Naive thymus-derived CD4-positive, alpha-beta T cell (primary cell): ENCODE data around the gene RAB1B. TPM values are rescaled to one million over a fixed set of nuclear protein-coding genes. Genes with fewer than 3 reads are reported as not detected.

Source experiments
- ATAC-seq: fragments of 150-1000 bp; cut with Tn5 transposase; 2 replicates; pipeline ENCODE4 v1.10.0; 2021; ENCODE audit warnings: mild to moderate bottlenecking, moderate library complexity
- CTCF ChIA-PET: fragments of 350-600 bp; sonication (Branson Sonifier 250); formaldehyde crosslinking; loops from one replicate; lab custom pipeline; 2021; ENCODE audit warnings: antibody characterized with exemption; lab: Charles Lee
- POLR2A ChIA-PET: fragments of 350-600 bp; sonication (Branson Sonifier 250); formaldehyde crosslinking; loops from one replicate; lab custom pipeline; 2021; ENCODE audit warnings: antibody characterized with exemption, inconsistent platforms; lab: Charles Lee
- DNase-seq, 9 donors: peaks; one replicate each; pipeline versions ENCODE4 v3.0.0 to v3.0.0-alpha.2; 2020 to 2022; ENCODE audit warnings: mixed read lengths in 1 of 9
- H3K27ac ChIP-seq: one replicate; pipeline ENCODE4 v1.7.0; 2013; ENCODE audit warnings: mild to moderate bottlenecking, low read depth, low read length, moderate library complexity
- H3K27me3 ChIP-seq, 2 donors: one replicate each; pipeline ENCODE4 v1.7.0; 2013; ENCODE audit warnings: low read length in 2 of 2, mild to moderate bottlenecking in 2 of 2, moderate library complexity in 2 of 2; ENCODE audit not compliant: control insufficient read depth in 2 of 2, insufficient read depth in 2 of 2
- H3K36me3 ChIP-seq, 3 experiments: 1 replicate in 2 of 3; 2 replicates in 1 of 3; pipeline ENCODE4 v1.7.0; 2013; ENCODE audit warnings: low read length in 3 of 3, mild to moderate bottlenecking in 3 of 3, moderate library complexity in 1 of 3; ENCODE audit not compliant: insufficient read depth in 3 of 3, control insufficient read depth in 2 of 3
- H3K4me1 ChIP-seq, 2 donors: one replicate each; pipeline ENCODE4 v1.7.0; 2013; ENCODE audit warnings: low read length in 2 of 2, mild to moderate bottlenecking in 2 of 2, moderate library complexity in 1 of 2; ENCODE audit not compliant: control insufficient read depth in 2 of 2, insufficient read depth in 2 of 2
- H3K4me3 ChIP-seq: 2 replicates; pipeline ENCODE4 v1.7.0; 2013; ENCODE audit warnings: mild to moderate bottlenecking, low read length
- H3K9me3 ChIP-seq, 3 experiments: 1 replicate in 2 of 3; 2 replicates in 1 of 3; pipeline ENCODE4 v1.7.0; 2013; ENCODE audit warnings: low read length in 3 of 3; ENCODE audit not compliant: control insufficient read depth in 2 of 3
- H3K27ac Mint-ChIP-seq, 9 donors: one replicate each; pipeline ENCODE4 v1.8.0; 2020 to 2022; ENCODE audit warnings: mixed read lengths in 9 of 9, mild to moderate bottlenecking in 8 of 9, moderate library complexity in 5 of 9, inconsistent platforms in 2 of 9
- H3K27me3 Mint-ChIP-seq, 5 donors: one replicate each; pipeline ENCODE4 v1.8.0; 2021 to 2022; ENCODE audit warnings: mixed read lengths in 5 of 5, mild to moderate bottlenecking in 1 of 5
- H3K36me3 Mint-ChIP-seq, 5 donors: one replicate each; pipeline ENCODE4 v1.8.0; 2020 to 2022; ENCODE audit warnings: mixed read lengths in 5 of 5, mild to moderate bottlenecking in 3 of 5, inconsistent platforms in 1 of 5
- H3K4me1 Mint-ChIP-seq, 7 donors: one replicate each; pipeline ENCODE4 v1.8.0; 2020 to 2022; ENCODE audit warnings: mixed read lengths in 7 of 7, mild to moderate bottlenecking in 3 of 7, inconsistent platforms in 1 of 7
- H3K4me3 Mint-ChIP-seq, 10 donors: one replicate each; pipeline ENCODE4 v1.8.0; 2020 to 2022; ENCODE audit warnings: mild to moderate bottlenecking in 10 of 10, mixed read lengths in 10 of 10, moderate library complexity in 6 of 10, inconsistent platforms in 2 of 10
- H3K9me3 Mint-ChIP-seq, 11 donors: one replicate each; pipeline ENCODE4 v1.8.0; 2020 to 2022; ENCODE audit warnings: mixed read lengths in 11 of 11, mild to moderate bottlenecking in 4 of 11, inconsistent platforms in 1 of 11, moderate library complexity in 1 of 11
- intact Hi-C, 2 donors: fragments of 100-400 bp; cut with micrococcal nuclease; formaldehyde crosslinking; loops; one replicate each; pipeline ENCODE4 v1.15.1; 2023
- polyA plus RNA-seq, 2 donors: library from polyadenylated mRNA; unstranded; fragments of 300-500 nt; fragmentation: Illumina TruSeq; gene quantifications; one replicate each; pipeline ENCODE4 v1.2.3, GENCODE V29; 2021
- total RNA-seq, 6 experiments: library from RNA in 5 of 6; stranded (reverse) in 5 of 6; gene quantifications; 1 replicate in 5 of 6; 2 replicates in 1 of 6; pipeline ENCODE4 v1.2.3 and lab custom pipeline; 2021 to 2026

The RAB1B gene
- total and polyA plus RNA-seq, 7 experiments from 2014 or later: 11.3 to 151 (median 64.8) TPM

GRCh38 chr11:66287889-66288670, 19.6 kb downstream of the RAB1B start:
- peak overlapping the region; percentile 76 for H3K27ac ChIP-seq
- H3K9me3 ChIP-seq: no peaks in the 10 kb centered on the region
- peaks cover 0 to 5% of the 10 kb centered on the region in 2 donors for H3K27me3 ChIP-seq
- ATAC-seq (no peak), DNase-seq (no peak)
- CTCF ChIA-PET: interaction anchor here (0.6 to 2.5 kb wide), 3 partner anchors 23 to 1118 kb away, joined by 3 to 12 read pairs (median 8); partner anchors contain the start of gene SPDYC
- H3K4me1 Mint-ChIP-seq: peaks cover 19 to 49% (median 40%) of the 10 kb centered on the region in 7 donors
- H3K4me3 ChIP-seq: peak overlapping the region; percentile 99
- H3K9me3 Mint-ChIP-seq: peaks cover 0 to 1% (median 0%) of the 10 kb centered on the region in 11 donors
- peak overlapping the region; percentile 86 to 96 (median 90) for H3K4me3 Mint-ChIP-seq
- peaks cover 7 to 28% (median 7%) of the 10 kb centered on the region in 5 donors for H3K27me3 Mint-ChIP-seq
- H3K27ac Mint-ChIP-seq: peak overlapping the region; percentile 73 to 93 (median 88)
- H3K4me1 ChIP-seq: peaks cover 19 to 20% of the 10 kb centered on the region in 2 donors
- intact Hi-C loops: loop anchor here (10.0 kb wide), 3 partner anchors 233 to 1197 kb away; partner anchors contain the start of genes AIP (in 1 of the 2), MALAT1 (in 1 of the 2) and SF3B2 (in 1 of the 2)
- peaks cover 0 to 13% (median 0%) of the 10 kb centered on the region in 3 experiments for H3K36me3 ChIP-seq
- peaks cover 0 to 4% (median 0%) of the 10 kb centered on the region in 5 donors for H3K36me3 Mint-ChIP-seq
- POLR2A ChIA-PET: interaction anchor here (0.6 to 4.4 kb wide), 13 partner anchors 7 to 428 kb away, joined by 3 to 28 read pairs (median 4); partner anchors contain the start of genes BRMS1, CNIH2, MUS81 and RAB1B

- intact Hi-C loops: loop anchor here (1.0 to 10.0 kb wide), 10 partner anchors 21 to 1196 kb away; partner anchors contain the start of genes NPAS4 (in 2 of the 2), RAB1B (in 2 of the 2), AIP (in 1 of the 2) and BANF1 (in 1 of the 2)
- peak within 1 kb of the TSS; percentile 86 to 96 (median 90) for H3K4me3 Mint-ChIP-seq
- peaks cover 13 to 35% (median 13%) of the 10 kb centered on the region in 5 donors for H3K27me3 Mint-ChIP-seq
- H3K4me3 ChIP-seq: peak within 1 kb of the TSS; percentile 99
- no peaks in the 10 kb centered on the region for H3K9me3 ChIP-seq
- H3K27me3 ChIP-seq: peaks cover 0 to 7% of the 10 kb centered on the region in 2 donors
- ATAC-seq: peak; percentile 96
- H3K36me3 Mint-ChIP-seq: peaks cover 0 to 4% (median 0%) of the 10 kb centered on the region in 5 donors
- peak within 1 kb of the TSS; percentile 76 for H3K27ac ChIP-seq
- H3K4me1 Mint-ChIP-seq: peaks cover 17 to 46% (median 37%) of the 10 kb centered on the region in 7 donors
- CTCF ChIA-PET: interaction anchor here (0.6 to 2.5 kb wide), 4 partner anchors 22 to 1119 kb away, joined by 3 to 12 read pairs (median 6); partner anchors contain the start of gene SPDYC
- H3K4me1 ChIP-seq: peaks cover 18 to 19% of the 10 kb centered on the region in 2 donors
- peaks cover 0 to 1% (median 0%) of the 10 kb centered on the region in 11 donors for H3K9me3 Mint-ChIP-seq
- peak within 1 kb of the TSS; percentile 74 to 97 (median 92) for H3K27ac Mint-ChIP-seq
- peak; percentile 92 to 99 (median 99) for DNase-seq
- peaks cover 0 to 13% (median 0%) of the 10 kb centered on the region in 3 experiments for H3K36me3 ChIP-seq
- POLR2A ChIA-PET: interaction anchor here (0.5 to 4.4 kb wide), 27 partner anchors 8 to 1130 kb away, joined by 3 to 28 read pairs (median 3); partner anchors contain the start of genes BRMS1, CCDC87, CCS and CD248
Observed at GRCh38 chr11:66288671-66289547, 20.5 kb downstream of the RAB1B start, which contains the start of gene YIF1A. Gene YIF1A, minus strand, starts transcription at chr11:66289143. Its CDS starts 158 bp downstream, at chr11:66288985.

GRCh38 chr11:66289548-66290329, 21.3 kb downstream of the RAB1B start:
- H3K4me3 Mint-ChIP-seq: peak overlapping the region; percentile 86 to 96 (median 90)
- ChIA-PET CTCF (interaction anchor here (1.0 to 2.5 kb wide), 3 partner anchors 21 to 67 kb away, joined by 3 to 12 read pairs (median 8); no protein-coding TSS in a partner anchor), POLR2A (interaction anchor here (0.5 to 4.4 kb wide), 25 partner anchors 9 to 1131 kb away, joined by 3 to 28 read pairs (median 3); partner anchors contain the start of genes BRMS1, CCDC87, CCS and CD248)

GRCh38 chr11:66290330-66290621, 21.8 kb downstream of the RAB1B start:
- ATAC-seq (no peak), DNase-seq (no peak)
- peaks cover 0 to 1% (median 0%) of the 10 kb centered on the region in 11 donors for H3K9me3 Mint-ChIP-seq
- intact Hi-C loops: no loop called here
- H3K4me1 Mint-ChIP-seq: peaks cover 16 to 46% (median 37%) of the 10 kb centered on the region in 7 donors
- CTCF ChIA-PET: interaction anchor here (0.8 kb wide), 1 partner anchor 96 kb away, joined by 4 read pairs; no protein-coding TSS in a partner anchor
- peaks cover 0 to 7% of the 10 kb centered on the region in 2 donors for H3K27me3 ChIP-seq
- H3K36me3 Mint-ChIP-seq: peaks cover 0 to 4% (median 0%) of the 10 kb centered on the region in 5 donors
- H3K9me3 ChIP-seq: no peaks in the 10 kb centered on the region
- peak overlapping the region in 5 of 9 donors; percentile 42 to 94 (median 45) for H3K27ac Mint-ChIP-seq
- peaks cover 13 to 35% (median 13%) of the 10 kb centered on the region in 5 donors for H3K27me3 Mint-ChIP-seq
- H3K36me3 ChIP-seq: peaks cover 0 to 2% (median 0%) of the 10 kb centered on the region in 3 experiments
- H3K4me3 ChIP-seq: no peak overlapping the region
- H3K27ac ChIP-seq: no peak overlapping the region
- H3K4me1 ChIP-seq: peaks cover 18 to 19% of the 10 kb centered on the region in 2 donors
- POLR2A ChIA-PET: interaction anchor here (1.3 to 2.4 kb wide), 5 partner anchors 19 to 131 kb away, joined by 3 to 15 read pairs (median 9); partner anchors contain the start of gene CD248
- peak overlapping the region; percentile 86 to 96 (median 90) for H3K4me3 Mint-ChIP-seq

More at GRCh38 chr11:66289548-66290329, 21.3 kb downstream of the RAB1B start:
- Mint-ChIP-seq H3K36me3 (peaks cover 0 to 4% (median 0%) of the 10 kb centered on the region in 5 donors), H3K27ac (peak overlapping the region; percentile 74 to 97 (median 92)), H3K27me3 (peaks cover 13 to 35% (median 13%) of the 10 kb centered on the region in 5 donors), H3K4me1 (peaks cover 16 to 46% (median 37%) of the 10 kb centered on the region in 7 donors), H3K9me3 (peaks cover 0 to 1% (median 0%) of the 10 kb centered on the region in 11 donors)
- intact Hi-C loops: loop anchor here (1.0 to 10.0 kb wide), 10 partner anchors 21 to 1195 kb away; partner anchors contain the start of genes NPAS4 (in 2 of the 2), RAB1B (in 2 of the 2), AIP (in 1 of the 2) and BANF1 (in 1 of the 2)
- Histone ChIP-seq H3K27me3 (peaks cover 0 to 7% of the 10 kb centered on the region in 2 donors), H3K36me3 (peaks cover 0 to 8% (median 0%) of the 10 kb centered on the region in 3 experiments), H3K9me3 (no peaks in the 10 kb centered on the region), H3K4me3 (peak overlapping the region; percentile 99), H3K27ac (peak overlapping the region; percentile 76), H3K4me1 (peaks cover 18 to 19% of the 10 kb centered on the region in 2 donors)
- ATAC-seq (peak; percentile 60), DNase-seq (peak in 2 of 9 donors; percentile 82 to 87)

GRCh38 chr11:66291303-66291705, 22.9 kb downstream of the RAB1B start:
- H3K9me3 ChIP-seq: no peaks in the 10 kb centered on the region
- peaks cover 0 to 1% (median 0%) of the 10 kb centered on the region in 11 donors for H3K9me3 Mint-ChIP-seq
- ChIA-PET CTCF (interaction anchor here (0.6 to 1.0 kb wide), 3 partner anchors 95 to 676 kb away, joined by 3 to 6 read pairs (median 4); no protein-coding TSS in a partner anchor), POLR2A (interaction anchor here (0.6 to 2.4 kb wide), 6 partner anchors 8 to 915 kb away, joined by 3 to 15 read pairs (median 3); partner anchors contain the start of gene RIN1)
- H3K4me1 Mint-ChIP-seq: peaks cover 14 to 46% (median 37%) of the 10 kb centered on the region in 7 donors
- intact Hi-C loops: no loop called here
- H3K27ac Mint-ChIP-seq: peak overlapping the region in 2 of 9 donors; percentile 32 to 80
- H3K36me3 ChIP-seq: no peaks in the 10 kb centered on the region
- H3K27me3 Mint-ChIP-seq: peaks cover 13 to 38% (median 13%) of the 10 kb centered on the region in 5 donors
- H3K27me3 ChIP-seq: peaks cover 0 to 7% of the 10 kb centered on the region in 2 donors
- ATAC-seq (no peak), DNase-seq (no peak)
- peaks cover 0 to 4% (median 0%) of the 10 kb centered on the region in 5 donors for H3K36me3 Mint-ChIP-seq
- no peak overlapping the region for H3K4me3 ChIP-seq
- no peak overlapping the region for H3K27ac ChIP-seq
- H3K4me1 ChIP-seq: peaks cover 18 to 19% of the 10 kb centered on the region in 2 donors
- peak overlapping the region in 7 of 10 donors; percentile 21 to 94 (median 89) for H3K4me3 Mint-ChIP-seq
